Esophagus squamous epithelium (tissue), 4 donors: Measurements from ENCODE around the gene VRK1.

Experiments
- POLR2A ChIP-seq, 4 donors: fragments of 450-650 bp; IDR thresholded peaks; one replicate each; pipeline ENCODE4 v1.6.1; 2017; ENCODE audit warnings: antibody characterized with exemption in 4 of 4, mild to moderate bottlenecking in 4 of 4, moderate library complexity in 3 of 4
- TF ChIP-seq, protein P1 (sequence below), 6 experiments: fragments of 450-650 bp in 4 of 6; fragments of 200-600 bp in 2 of 6; sonication (generic) in 2 of 6; IDR thresholded peaks; one replicate each; pipeline ENCODE4 v1.5.1; 2016 to 2019; ENCODE audit warnings: antibody characterized with exemption in 6 of 6, mild to moderate bottlenecking in 4 of 6, moderate library complexity in 4 of 6

DNA sequence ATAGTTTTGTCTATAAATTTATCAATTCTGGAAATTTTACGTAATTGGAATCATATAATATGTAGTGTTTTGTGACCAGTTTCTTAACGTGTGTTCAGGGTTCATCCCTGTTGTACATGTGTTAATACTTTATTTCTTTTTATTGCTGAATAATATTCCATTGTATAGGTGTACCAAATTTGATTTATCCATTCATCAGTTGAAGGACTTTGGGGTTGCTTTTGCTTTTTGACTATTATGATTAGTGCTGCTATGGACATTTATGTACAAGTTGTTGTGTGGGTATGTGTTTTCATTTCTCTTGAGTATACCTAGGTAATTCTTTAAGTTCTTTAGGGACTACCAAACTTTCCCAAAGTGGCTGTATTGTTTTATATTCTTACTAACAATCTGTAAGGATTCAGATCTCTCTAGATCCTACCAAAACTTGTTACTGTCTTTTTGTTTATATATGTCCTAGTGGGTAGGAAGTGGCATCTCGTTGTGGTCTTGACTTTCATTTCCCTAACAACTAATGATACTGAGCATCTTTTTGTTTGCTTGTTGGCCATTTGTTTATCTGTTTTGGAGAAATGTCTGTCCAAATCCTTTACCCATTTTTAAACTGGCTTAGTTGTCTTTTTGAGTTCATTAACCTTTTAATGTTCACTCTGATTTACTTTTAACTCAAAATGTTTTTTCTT lies 14.9 kb downstream of the VRK1 start:
- TF ChIP-seq, protein P1, sequence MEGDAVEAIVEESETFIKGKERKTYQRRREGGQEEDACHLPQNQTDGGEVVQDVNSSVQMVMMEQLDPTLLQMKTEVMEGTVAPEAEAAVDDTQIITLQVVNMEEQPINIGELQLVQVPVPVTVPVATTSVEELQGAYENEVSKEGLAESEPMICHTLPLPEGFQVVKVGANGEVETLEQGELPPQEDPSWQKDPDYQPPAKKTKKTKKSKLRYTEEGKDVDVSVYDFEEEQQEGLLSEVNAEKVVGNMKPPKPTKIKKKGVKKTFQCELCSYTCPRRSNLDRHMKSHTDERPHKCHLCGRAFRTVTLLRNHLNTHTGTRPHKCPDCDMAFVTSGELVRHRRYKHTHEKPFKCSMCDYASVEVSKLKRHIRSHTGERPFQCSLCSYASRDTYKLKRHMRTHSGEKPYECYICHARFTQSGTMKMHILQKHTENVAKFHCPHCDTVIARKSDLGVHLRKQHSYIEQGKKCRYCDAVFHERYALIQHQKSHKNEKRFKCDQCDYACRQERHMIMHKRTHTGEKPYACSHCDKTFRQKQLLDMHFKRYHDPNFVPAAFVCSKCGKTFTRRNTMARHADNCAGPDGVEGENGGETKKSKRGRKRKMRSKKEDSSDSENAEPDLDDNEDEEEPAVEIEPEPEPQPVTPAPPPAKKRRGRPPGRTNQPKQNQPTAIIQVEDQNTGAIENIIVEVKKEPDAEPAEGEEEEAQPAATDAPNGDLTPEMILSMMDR (IDR thresholded peaks at IDR 0.05), result no peak
- TF ChIP-seq POLR2A (IDR thresholded peaks at IDR 0.05), result no peak
